GM18951 (cell line): Measurements from ENCODE around the gene FOXK2.
"Not testable (repeated sequence)": the region's sequence is repeated elsewhere in the genome, so short reads cannot be mapped to it uniquely, and the experiment has no call there.

Source experiments
- POLR2A ChIP-seq: IDR thresholded peaks from 4 replicates; pipeline ENCODE4 v1.6.1; 2011; ENCODE audit warnings: mild to moderate bottlenecking; ENCODE audit not compliant: insufficient read length, insufficient read depth; ENCODE audit errors: extremely low read depth
- in situ Hi-C: fragments of 300-500 bp; cut with MboI; formaldehyde crosslinking; loops from one replicate; pipeline ENCODE4 v1.12.0; 2022; ENCODE audit warnings: low sequenced_read_pairs, mixed read lengths, inconsistent platforms; ENCODE audit not compliant: unreplicated experiment

FOXK2 gene

DNA sequence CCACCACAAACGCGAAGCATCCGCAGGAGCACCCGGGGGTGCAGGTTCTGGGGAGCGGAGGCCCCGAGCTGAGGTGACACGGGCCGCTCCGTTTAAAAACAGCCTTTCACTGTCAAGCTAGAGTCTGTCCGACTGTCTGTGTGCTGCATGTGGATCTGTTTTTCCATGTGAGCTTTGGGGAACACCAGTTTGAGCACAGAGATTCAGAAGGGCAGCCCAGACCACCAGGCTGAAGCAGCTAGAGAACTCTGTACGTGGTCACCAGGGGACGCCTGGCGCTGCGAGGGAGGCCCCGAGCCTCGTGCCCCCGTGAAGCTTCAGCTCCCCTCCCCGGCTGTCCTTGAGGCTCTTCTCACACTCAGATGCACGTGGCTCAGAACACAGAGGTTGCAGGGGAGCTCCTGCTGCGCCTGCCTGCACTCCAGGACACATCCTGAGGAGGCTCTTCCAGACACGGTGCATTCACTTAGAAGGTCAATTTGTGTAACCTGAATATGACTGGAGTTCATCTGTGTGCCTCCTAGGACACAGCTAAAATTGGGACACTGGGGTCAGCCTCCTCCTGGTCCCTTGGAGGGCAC, 15.7 kb upstream of the FOXK2 start:
- in situ Hi-C loops, result no loop called here
- TF ChIP-seq POLR2A, result no peak

DNA sequence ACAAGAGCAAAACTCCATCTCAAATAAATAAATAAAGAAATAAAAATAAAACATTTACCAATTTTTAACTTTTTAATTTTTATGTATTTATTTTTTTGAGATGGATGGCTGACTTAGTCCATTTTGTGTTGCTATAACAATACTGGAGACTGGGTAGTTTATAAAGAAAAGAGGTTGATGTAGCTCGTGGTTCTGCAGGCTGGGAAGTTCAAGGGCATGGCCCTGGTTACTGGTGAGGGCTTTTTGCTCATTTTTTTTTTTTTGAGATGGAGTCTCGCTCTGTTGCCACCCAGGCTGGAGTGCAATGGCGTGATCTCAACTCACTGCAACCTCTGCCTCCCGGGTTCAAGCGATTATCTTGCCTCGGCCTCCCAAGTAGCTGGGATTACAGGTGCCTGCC, 14.2 kb upstream of the FOXK2 start:
- TF ChIP-seq POLR2A, result no peak
- in situ Hi-C loops, result no loop called here

DNA sequence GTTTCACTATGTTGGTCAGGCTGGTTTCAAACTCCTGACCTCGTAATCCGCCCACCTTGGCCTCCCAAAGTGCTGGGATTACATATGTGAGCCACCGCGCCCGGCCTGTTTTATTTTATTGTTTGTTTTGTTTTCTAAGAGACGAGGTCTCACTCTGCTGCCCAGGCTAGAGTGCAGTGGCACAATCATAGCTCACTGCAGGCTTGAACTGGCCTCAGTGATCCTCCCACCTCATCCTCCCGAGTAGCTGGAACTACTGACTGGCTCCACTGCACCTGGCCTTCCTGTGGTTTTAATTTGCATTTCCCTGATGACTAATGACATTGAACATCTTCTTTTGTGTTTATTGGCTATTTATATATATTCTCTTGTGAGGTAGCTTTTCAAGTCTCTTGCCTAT, 13.1 kb upstream of the FOXK2 start:
- peak; percentile 36 for TF ChIP-seq POLR2A
- in situ Hi-C loops, result not testable (repeated sequence)

DNA sequence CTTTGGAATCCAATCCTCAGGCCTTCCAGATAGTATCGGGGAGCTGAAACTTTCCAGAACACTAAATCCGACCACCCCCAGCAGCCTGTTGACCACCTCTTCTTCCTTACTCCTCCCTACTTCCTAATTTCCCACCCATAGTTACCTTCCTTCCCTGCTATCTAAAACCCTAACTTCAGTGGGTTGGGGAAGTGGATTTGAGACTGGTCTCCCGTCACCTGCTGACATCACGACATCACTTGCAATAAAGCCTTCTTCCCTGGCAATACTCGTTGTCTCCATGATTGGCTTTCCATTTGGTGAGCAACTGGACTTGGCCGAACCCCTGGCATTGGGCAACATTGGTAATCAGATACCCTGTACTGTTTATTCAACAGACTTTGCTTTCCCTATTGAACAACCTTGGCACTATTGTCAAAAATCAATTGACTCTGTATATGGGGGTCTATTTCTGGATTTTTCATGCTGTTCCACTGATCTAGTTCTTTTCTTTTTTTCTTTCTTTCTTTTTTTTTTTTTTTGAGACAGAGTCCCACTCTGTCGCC, 11.8 kb upstream of the FOXK2 start:
- in situ Hi-C loops, result no loop called here
- TF ChIP-seq POLR2A, result no peak

DNA sequence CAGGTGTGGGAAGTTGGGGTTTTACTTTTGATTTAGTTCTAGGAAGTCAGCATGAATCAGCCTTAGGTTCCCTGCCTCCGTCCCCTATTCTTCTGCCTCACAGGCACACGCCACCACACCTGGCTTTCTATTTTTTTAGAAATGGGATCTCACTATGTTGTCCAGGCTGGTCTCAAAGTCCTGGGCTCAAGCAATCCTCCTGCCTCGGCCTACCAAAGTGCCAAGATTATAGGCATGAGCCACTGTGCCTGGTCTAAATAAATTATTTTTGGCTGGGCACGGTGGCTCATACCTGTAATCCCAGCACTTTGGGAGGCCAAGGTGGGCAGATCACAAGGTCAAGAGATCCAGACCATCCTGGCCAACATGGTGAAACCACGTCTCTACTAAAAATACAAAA, 7.9 kb upstream of the FOXK2 start:
- in situ Hi-C loops, result not testable (repeated sequence)

DNA sequence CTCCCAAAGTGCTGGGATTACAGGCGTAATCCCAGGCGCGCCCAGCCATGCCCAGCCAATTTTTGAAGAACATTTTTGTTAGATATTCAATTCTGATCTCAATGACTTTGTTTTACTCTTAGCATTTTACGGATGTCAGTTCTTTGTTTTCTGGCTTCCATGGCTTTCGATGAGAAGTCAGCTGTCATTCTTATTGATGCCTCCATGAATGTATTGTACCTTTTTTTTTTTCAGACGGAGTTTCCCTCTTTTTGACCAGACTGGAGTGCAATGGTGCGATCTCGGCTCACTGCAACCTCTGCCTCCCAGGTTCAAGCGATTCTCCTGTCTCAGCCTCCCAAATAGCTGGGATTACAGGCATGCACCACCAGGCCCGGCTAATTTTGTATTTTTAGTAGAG, 5.7 kb upstream of the FOXK2 start:
- in situ Hi-C loops, result not testable (repeated sequence)

DNA sequence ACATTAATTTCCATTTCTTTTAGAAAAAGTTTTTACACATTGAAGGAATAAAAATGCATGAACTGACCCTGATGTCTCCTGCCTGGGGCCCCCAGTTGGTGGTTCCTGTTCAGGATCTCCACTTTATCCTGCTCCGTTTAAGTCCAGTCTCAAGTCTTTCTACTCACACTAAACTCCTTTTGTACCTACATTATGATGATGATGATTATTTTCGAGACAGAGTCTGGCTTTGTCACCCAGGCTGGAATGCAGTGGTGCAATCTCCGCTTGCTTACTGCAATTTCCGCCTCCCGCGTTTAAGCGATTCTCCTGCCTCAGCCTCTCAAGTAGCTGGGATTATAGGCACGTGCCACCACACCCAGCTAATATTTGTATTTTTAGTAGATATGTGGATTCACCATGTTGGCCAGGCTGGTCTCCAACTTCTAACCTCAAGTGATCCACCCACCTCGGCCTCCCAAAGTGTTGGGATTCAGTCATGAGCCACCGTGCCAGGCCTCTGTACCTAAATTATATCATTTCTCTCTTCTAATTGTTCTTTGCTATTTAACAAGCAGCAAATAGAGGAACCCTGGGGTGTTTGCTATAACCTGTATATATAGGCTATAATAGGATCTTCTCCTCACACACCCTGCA, 2.2 kb upstream of the FOXK2 start:
- in situ Hi-C loops, result no loop called here

DNA sequence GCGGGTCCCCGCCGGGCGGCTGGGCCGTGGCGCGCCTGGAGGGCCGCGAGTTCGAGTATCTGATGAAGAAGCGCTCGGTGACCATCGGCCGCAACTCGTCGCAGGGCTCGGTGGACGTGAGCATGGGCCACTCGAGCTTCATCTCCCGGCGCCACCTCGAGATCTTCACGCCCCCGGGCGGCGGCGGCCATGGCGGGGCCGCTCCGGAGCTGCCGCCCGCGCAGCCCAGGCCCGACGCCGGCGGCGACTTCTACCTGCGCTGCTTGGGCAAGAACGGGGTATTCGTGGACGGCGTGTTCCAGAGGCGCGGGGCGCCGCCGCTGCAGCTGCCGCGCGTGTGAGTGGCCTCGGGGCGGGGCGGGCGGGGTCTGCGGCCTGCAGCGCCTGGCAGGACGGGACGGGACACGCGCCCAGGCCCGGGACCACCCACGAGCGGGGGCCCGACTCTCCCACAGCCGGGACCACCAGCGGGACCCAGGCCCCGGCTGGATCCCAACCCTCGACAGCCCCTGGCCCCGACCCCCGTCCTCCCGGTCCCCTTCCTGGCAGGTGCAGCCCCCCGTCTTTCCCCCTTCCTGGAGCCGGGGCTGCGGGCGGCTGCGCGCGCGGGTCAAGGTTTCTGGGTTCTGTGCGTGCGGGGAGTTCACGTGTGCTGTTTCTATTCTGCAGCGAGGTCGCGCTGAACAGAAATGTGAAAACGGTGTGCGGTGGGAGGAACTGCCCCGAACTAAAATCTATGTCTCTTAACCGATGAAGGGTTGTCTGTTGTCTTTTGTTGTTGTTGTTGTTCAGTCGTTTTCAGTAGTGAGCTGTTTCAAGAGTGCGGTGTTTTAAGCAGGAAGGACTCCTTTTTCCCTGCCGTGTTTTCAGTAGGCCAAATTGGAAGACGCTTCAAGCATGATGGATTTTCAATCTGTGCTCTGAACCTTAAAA, 705 bp downstream of the FOXK2 start:
- no peak for TF ChIP-seq POLR2A
- in situ Hi-C loops, result no loop called here

More for the DNA sequence above, 2.2 kb upstream of the FOXK2 start:
- no peak for TF ChIP-seq POLR2A

DNA sequence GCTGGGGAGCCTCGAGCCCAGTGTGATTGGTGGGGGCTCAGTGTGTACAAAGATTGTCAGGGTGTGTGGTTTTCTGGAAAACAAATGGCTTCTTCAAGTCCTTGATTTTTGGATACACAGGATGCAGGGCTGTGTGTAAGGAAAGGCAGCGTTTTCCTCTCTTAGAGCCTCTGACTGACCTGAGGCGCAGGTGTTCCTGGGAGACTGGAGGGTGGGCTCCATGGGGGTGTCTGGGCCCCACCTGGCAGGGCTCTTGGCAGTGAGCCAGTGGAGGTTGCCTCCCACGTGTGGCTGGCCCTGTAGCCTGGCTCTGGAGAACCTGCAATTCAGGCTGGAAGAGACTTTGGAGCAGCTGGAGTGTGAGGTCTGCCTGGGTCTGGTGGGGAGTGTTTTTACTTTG, 5.0 kb downstream of the FOXK2 start:
- in situ Hi-C loops, result no loop called here
- no peak for TF ChIP-seq POLR2A

DNA sequence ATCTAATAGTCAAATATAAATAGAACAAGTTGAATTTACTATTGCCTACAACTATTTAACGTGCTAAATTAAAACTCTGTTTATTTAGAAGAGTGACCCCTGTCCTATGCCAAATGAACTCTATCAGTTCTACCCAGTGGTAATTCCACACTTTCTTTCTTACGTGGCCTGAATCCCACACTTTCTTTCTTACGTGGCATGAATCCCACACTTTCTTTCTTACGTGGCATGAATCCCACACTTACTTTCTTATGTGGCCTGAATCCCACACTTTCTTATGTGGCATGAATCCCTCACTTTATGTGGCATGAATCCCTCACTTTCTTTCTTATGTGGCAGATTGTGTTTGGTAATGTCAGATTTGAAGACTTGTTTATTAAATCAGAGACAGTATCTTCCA, 6.2 kb downstream of the FOXK2 start:
- TF ChIP-seq POLR2A, result no peak
- in situ Hi-C loops, result no loop called here

DNA sequence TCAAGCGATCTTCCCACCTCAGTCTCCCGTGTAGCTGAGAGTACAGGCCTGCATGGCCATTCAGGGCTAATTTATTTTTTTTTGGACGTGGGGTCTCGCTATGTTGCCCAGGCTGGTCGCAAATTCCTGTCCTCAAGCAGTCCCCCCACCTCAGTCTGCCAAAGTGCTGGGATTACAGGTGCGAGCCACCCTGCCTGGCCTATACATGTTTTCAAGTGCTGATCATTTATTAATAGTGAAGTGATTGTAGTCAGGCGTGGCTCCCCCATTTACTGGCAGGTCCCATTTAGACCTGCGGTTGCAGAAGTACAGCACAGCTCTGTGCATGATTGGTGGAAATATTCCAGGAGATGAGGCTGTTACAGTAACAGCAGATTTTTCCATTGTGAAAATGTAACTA, 8.4 kb downstream of the FOXK2 start:
- TF ChIP-seq POLR2A, result no peak
- in situ Hi-C loops, result no loop called here

DNA sequence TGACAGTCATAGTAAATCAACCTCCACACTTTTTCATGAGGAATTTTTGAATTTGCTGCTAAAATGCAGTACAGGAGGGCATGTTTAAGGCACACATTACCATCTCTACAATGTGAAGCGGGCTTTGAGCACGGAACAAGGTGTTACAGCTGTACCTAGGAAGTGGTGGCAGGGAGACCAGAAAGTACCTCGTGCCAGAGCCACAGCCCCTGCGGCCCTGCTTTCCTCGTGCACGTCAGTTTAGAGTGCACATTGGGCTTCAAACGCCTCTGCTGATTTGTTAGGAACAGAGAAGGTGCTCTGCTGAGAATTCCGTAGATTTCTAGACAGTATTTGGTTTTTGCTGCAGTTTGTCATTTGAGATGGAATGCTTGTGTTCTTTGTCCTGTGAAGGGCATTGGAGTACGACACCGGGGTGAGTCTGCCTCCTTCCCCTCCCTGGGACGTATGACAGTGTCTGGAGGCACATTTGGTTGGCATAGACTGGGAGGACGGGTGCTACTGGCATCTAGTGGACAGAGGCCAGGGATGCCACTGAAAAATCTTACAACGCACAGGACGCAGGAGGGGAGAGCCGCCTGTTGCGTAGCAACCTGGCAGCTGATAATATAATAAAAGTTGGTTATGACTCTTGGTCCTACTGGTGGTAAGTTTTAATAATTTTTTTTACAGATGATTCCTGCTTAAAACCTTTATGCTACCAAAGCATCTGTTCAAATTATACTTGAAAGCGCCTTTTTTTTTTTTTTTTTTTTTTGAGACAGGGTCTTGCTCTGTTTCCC, 9.1 kb downstream of the FOXK2 start:
- no peak for TF ChIP-seq POLR2A
- in situ Hi-C loops, result no loop called here

DNA sequence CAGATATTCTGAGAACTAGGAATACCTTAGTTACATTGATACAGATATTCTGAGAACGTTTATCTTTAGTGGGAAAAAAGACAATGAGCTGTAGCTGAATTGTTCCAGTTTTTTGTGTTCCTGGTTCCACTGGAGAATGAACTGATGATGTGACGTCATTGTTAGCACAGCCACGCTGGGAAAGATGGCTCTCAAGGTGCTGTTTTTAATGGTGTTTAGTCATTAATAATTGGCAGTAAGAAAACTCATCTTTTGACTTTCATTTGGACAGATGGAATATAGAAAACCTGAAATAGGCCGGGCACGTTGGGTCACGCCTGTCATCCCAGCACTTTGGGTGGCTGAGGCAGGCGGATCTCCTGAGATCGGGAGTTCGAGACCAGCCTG, 10.4 kb downstream of the FOXK2 start:
- TF ChIP-seq POLR2A, result no peak

More for the DNA sequence above, 10.4 kb downstream of the FOXK2 start:
- in situ Hi-C loops, result no loop called here
